HEK293 (cell line): ENCODE results near the gene LANCL2.

Experiments used
- CTCF ChIA-PET: fragments of 350-600 bp; formaldehyde crosslinking; extraction: SDS; loops from one replicate; lab custom pipeline; 2021; ENCODE audit warnings: antibody characterized with exemption; lab: Yijun Ruan, JAX
- POLR2A ChIA-PET: fragments of 300-600 bp; formaldehyde crosslinking; extraction: SDS; loops from one replicate; lab custom pipeline; 2020; ENCODE audit warnings: antibody characterized with exemption, inconsistent platforms; lab: Yijun Ruan, JAX
- H3K27ac ChIP-seq: fragments of 200-500 bp; sonication (Bioruptor generic); 2 replicates; pipeline ENCODE4 v1.5.1; 2014; ENCODE audit warnings: low read depth, low read length, control low read depth, inconsistent platforms; ENCODE audit errors: extremely low read depth
- H3K36me3 ChIP-seq, 2 experiments: fragments of 200-500 bp in 1 of 2; sonication (Bioruptor generic) in 1 of 2; 1 replicate in 1 of 2; 2 replicates in 1 of 2; pipeline ENCODE4 v1.5.1; 2014 to 2017; ENCODE audit warnings: inconsistent platforms in 2 of 2, low read length in 2 of 2; ENCODE audit not compliant: control insufficient read depth in 2 of 2, insufficient read depth in 1 of 2
- H3K4me1 ChIP-seq: fragments of 200-500 bp; sonication (Bioruptor generic); 2 replicates; pipeline ENCODE4 v1.5.1; 2014; ENCODE audit warnings: mild to moderate bottlenecking, low read length, inconsistent platforms; ENCODE audit not compliant: control insufficient read depth, insufficient read depth
- H3K4me3 ChIP-seq: 2 replicates; pipeline ENCODE4 v1.5.1; 2011; ENCODE audit warnings: low read depth, mild to moderate bottlenecking, control low read depth, low read length, moderate library complexity
- H3K9me3 ChIP-seq: fragments of 200-500 bp; sonication (Bioruptor generic); 2 replicates; pipeline ENCODE4 v1.5.1; 2014; ENCODE audit warnings: low read depth, low read length, inconsistent platforms; ENCODE audit not compliant: control insufficient read depth, insufficient read depth
- GLIS2 ChIP-seq: fragments of 450-650 bp; formaldehyde crosslinking; IDR thresholded peaks from 2 replicates; pipeline ENCODE4 v1.5.1; 2016; ENCODE audit warnings: missing biosample characterization, missing genetic modification characterization
- HOXC10 ChIP-seq: sonication (generic); formaldehyde crosslinking; IDR thresholded peaks from 2 replicates; pipeline ENCODE4 v1.8.1; 2023; ENCODE audit warnings: mild to moderate bottlenecking, missing genetic modification reagents
- KLF1 ChIP-seq: fragments of 450-650 bp; formaldehyde crosslinking; IDR thresholded peaks from 2 replicates; pipeline ENCODE4 v1.5.1; 2016; ENCODE audit warnings: missing biosample characterization, missing genetic modification characterization
- MEIS1 ChIP-seq: sonication (generic); formaldehyde crosslinking; IDR thresholded peaks from 2 replicates; pipeline ENCODE4 v1.8.1; 2022; ENCODE audit warnings: missing genetic modification reagents, mild to moderate bottlenecking, borderline replicate concordance
- SCRT2 ChIP-seq: fragments of 450-650 bp; formaldehyde crosslinking; IDR thresholded peaks from 2 replicates; pipeline ENCODE4 v1.5.1; 2016; ENCODE audit warnings: missing biosample characterization, missing genetic modification characterization
- SP7 ChIP-seq: fragments of 450-650 bp; formaldehyde crosslinking; IDR thresholded peaks from 2 replicates; pipeline ENCODE4 v1.5.1; 2016; ENCODE audit warnings: missing biosample characterization, missing genetic modification characterization
- ZBTB26 ChIP-seq: fragments of 450-650 bp; formaldehyde crosslinking; optimal IDR thresholded peaks from 2 replicates; pipeline ENCODE3; 2016; ENCODE audit warnings: missing biosample characterization, mild to moderate bottlenecking, missing genetic modification characterization
- ZBTB44 ChIP-seq: fragments of 450-650 bp; IDR thresholded peaks from 2 replicates; pipeline ENCODE4 v1.5.1; 2018; ENCODE audit warnings: missing biosample characterization, mild to moderate bottlenecking, missing genetic modification characterization
- ZFHX2 ChIP-seq: fragments of 450-650 bp; formaldehyde crosslinking; conservative IDR thresholded peaks from 2 replicates; pipeline ENCODE4 v1.5.1; 2016; ENCODE audit warnings: missing biosample characterization, missing genetic modification characterization
- ZIC2 ChIP-seq: fragments of 450-650 bp; formaldehyde crosslinking; IDR thresholded peaks from 2 replicates; pipeline ENCODE4 v1.5.1; 2016; ENCODE audit warnings: missing biosample characterization, missing genetic modification characterization
- ZNF16 ChIP-seq: fragments of 450-650 bp; formaldehyde crosslinking; IDR thresholded peaks from 2 replicates; pipeline ENCODE4 v1.5.1; 2016; ENCODE audit warnings: low read depth, missing biosample characterization, missing genetic modification characterization
- ZNF169 ChIP-seq: fragments of 450-650 bp; formaldehyde crosslinking; IDR thresholded peaks from 2 replicates; pipeline ENCODE4 v1.5.1; 2016; ENCODE audit warnings: missing biosample characterization, missing genetic modification characterization
- ZNF211 ChIP-seq: fragments of 450-650 bp; formaldehyde crosslinking; IDR thresholded peaks from 2 replicates; pipeline ENCODE4 v1.5.1; 2016; ENCODE audit warnings: low read depth, missing biosample characterization, missing genetic modification characterization
- ZNF24 ChIP-seq: fragments of 450-650 bp; formaldehyde crosslinking; IDR thresholded peaks from 2 replicates; pipeline ENCODE4 v1.5.1; 2016; ENCODE audit warnings: missing biosample characterization, missing genetic modification characterization
- ZNF280D ChIP-seq: fragments of 450-650 bp; formaldehyde crosslinking; IDR thresholded peaks from 2 replicates; pipeline ENCODE4 v1.5.1; 2016; ENCODE audit warnings: missing biosample characterization, missing genetic modification characterization
- ZNF311 ChIP-seq: fragments of 450-650 bp; formaldehyde crosslinking; IDR thresholded peaks from 2 replicates; pipeline ENCODE4 v1.5.1; 2017; ENCODE audit warnings: missing biosample characterization, missing genetic modification characterization, borderline replicate concordance
- ZNF404 ChIP-seq: fragments of 450-650 bp; formaldehyde crosslinking; IDR thresholded peaks from 2 replicates; pipeline ENCODE4 v1.5.1; 2017; ENCODE audit warnings: missing biosample characterization, missing genetic modification characterization
- ZNF416 ChIP-seq: fragments of 450-650 bp; formaldehyde crosslinking; IDR thresholded peaks from 2 replicates; pipeline ENCODE4 v1.5.1; 2016; ENCODE audit warnings: missing biosample characterization, missing genetic modification characterization
- ZNF449 ChIP-seq: fragments of 450-650 bp; formaldehyde crosslinking; IDR thresholded peaks from 2 replicates; pipeline ENCODE4 v1.5.1; 2017; ENCODE audit warnings: missing biosample characterization, mild to moderate bottlenecking, missing genetic modification characterization, moderate library complexity
- ZNF48 ChIP-seq: fragments of 450-650 bp; formaldehyde crosslinking; IDR thresholded peaks from 2 replicates; pipeline ENCODE4 v1.5.1; 2016; ENCODE audit warnings: missing biosample characterization, missing genetic modification characterization
- ZNF544 ChIP-seq: fragments of 450-650 bp; formaldehyde crosslinking; IDR thresholded peaks from 2 replicates; pipeline ENCODE4 v1.5.0; 2017; ENCODE audit warnings: missing biosample characterization, missing genetic modification characterization
- ZNF664 ChIP-seq: fragments of 450-650 bp; formaldehyde crosslinking; IDR thresholded peaks from 2 replicates; pipeline ENCODE4 v1.5.1; 2016; ENCODE audit warnings: missing biosample characterization, missing genetic modification characterization
- ZNF777 ChIP-seq: fragments of 450-650 bp; formaldehyde crosslinking; IDR thresholded peaks from 2 replicates; pipeline ENCODE4 v1.5.1; 2017; ENCODE audit warnings: missing biosample characterization, missing genetic modification characterization, borderline replicate concordance
- ZSCAN5A ChIP-seq: fragments of 450-650 bp; formaldehyde crosslinking; IDR thresholded peaks from 2 replicates; pipeline ENCODE4 v1.5.1; 2016; ENCODE audit warnings: missing biosample characterization, missing genetic modification characterization

Gene LANCL2

GRCh38 chr7:55441002-55441401 is 75.9 kb downstream of the LANCL2 start:
- ChIA-PET POLR2A (no interaction called here), CTCF (no interaction called here)
- Histone ChIP-seq H3K36me3 (no peaks in the 10 kb centered on the region), H3K27ac (no peak overlapping the region), H3K9me3 (no peaks in the 10 kb centered on the region), H3K4me3 (no peak overlapping the region), H3K4me1 (no peaks in the 10 kb centered on the region)
- TF ChIP-seq ZNF404 (tag by site-specific recombination) (no peak), ZNF280D (tag by site-specific recombination) (no peak)

GRCh38 chr7:55441774-55442522 is 76.8 kb downstream of the LANCL2 start:
- POLR2A ChIA-PET: no interaction called here
- Histone ChIP-seq H3K9me3 (no peaks in the 10 kb centered on the region), H3K27ac (no peak overlapping the region)
- TF ChIP-seq ZFHX2 (tag by site-specific recombination) (no peak), ZNF24 (no peak), SCRT2 (no peak), ZBTB26 (tag by site-specific recombination) (no peak), ZNF211 (tag by site-specific recombination) (no peak), ZNF48 (tag by site-specific recombination) (no peak), ZNF416 (tag by site-specific recombination) (no peak), ZIC2 (tag by site-specific recombination) (no peak), ZBTB44 (tag by site-specific recombination) (no peak), ZNF311 (tag by site-specific recombination) (no peak), MEIS1 (CRISPR knock-in tag) (no peak), SP7 (no peak)
- TF ChIP-seq, all 188 proteins: peak for 0
- no peak overlapping the region for H3K4me3 ChIP-seq
- H3K4me1 ChIP-seq: no peaks in the 10 kb centered on the region
- CTCF ChIA-PET: interaction anchor here (0.7 kb wide), 1 partner anchor 651 kb away, joined by 3 read pairs; the partner anchor contains the start of gene PHKG1
- H3K36me3 ChIP-seq: no peaks in the 10 kb centered on the region

- ChIA-PET CTCF (interaction anchor here (0.6 kb wide), 1 partner anchor 29 kb away, joined by 3 read pairs; no protein-coding TSS in a partner anchor), POLR2A (no interaction called here)
- Histone ChIP-seq H3K4me1 (no peaks in the 10 kb centered on the region), H3K36me3 (no peaks in the 10 kb centered on the region), H3K27ac (no peak overlapping the region), H3K9me3 (no peaks in the 10 kb centered on the region), H3K4me3 (no peak overlapping the region)
- TF ChIP-seq HOXC10 (CRISPR knock-in tag): no peak
- no peak for TF ChIP-seq ZNF449 (tag by site-specific recombination)
- TF ChIP-seq ZNF544: no peak
- TF ChIP-seq ZNF664: no peak
- no peak for TF ChIP-seq ZNF16
- TF ChIP-seq ZNF777 (tag by site-specific recombination): no peak
- no peak for TF ChIP-seq ZNF416 (tag by site-specific recombination)
- TF ChIP-seq ZNF169: no peak
- TF ChIP-seq GLIS2: no peak
- no peak for TF ChIP-seq KLF1 (tag by site-specific recombination)
- no peak for TF ChIP-seq ZSCAN5A (tag by site-specific recombination)
Observed at GRCh38 chr7:55444786-55445185, 79.6 kb downstream of the LANCL2 start.
